Effector memory CD4-positive, alpha-beta T cell (primary cell): ENCODE results near the gene TBCD.
A peak's percentile ranks its signal among the peaks of the same experiment; 100 is the strongest.

Experiments used
- DNase-seq, 3 donors: peaks; one replicate each; pipeline ENCODE4 v3.0.0-alpha.2; 2020
- H3K27ac ChIP-seq: 2 replicates; pipeline ENCODE4 v1.7.0; 2013; ENCODE audit warnings: mild to moderate bottlenecking, low read length, moderate library complexity; ENCODE audit not compliant: insufficient read depth, poor library complexity, severe bottlenecking
- H3K27me3 ChIP-seq: replicated peaks from 2 replicates; pipeline ENCODE4 v1.7.0; 2013; ENCODE audit warnings: mild to moderate bottlenecking, low read length; ENCODE audit not compliant: insufficient read depth, control insufficient read depth, poor library complexity, severe bottlenecking
- H3K36me3 ChIP-seq: 2 replicates; pipeline ENCODE4 v1.7.0; 2013; ENCODE audit warnings: mild to moderate bottlenecking, low read length, moderate library complexity; ENCODE audit not compliant: control insufficient read depth, insufficient read depth
- H3K4me1 ChIP-seq: 2 replicates; pipeline ENCODE4 v1.7.0; 2013; ENCODE audit warnings: low read length, mild to moderate bottlenecking; ENCODE audit not compliant: control insufficient read depth, insufficient read depth, poor library complexity, severe bottlenecking
- H3K4me3 ChIP-seq: 2 replicates; pipeline ENCODE4 v1.7.0; 2013; ENCODE audit warnings: low read length, low read depth, mild to moderate bottlenecking; ENCODE audit not compliant: insufficient read depth, poor library complexity, severe bottlenecking
- H3K9me3 ChIP-seq: 2 replicates; pipeline ENCODE4 v1.7.0; 2013; ENCODE audit warnings: mild to moderate bottlenecking, low read length, moderate library complexity; ENCODE audit not compliant: control insufficient read depth

The TBCD gene

GRCh38 chr17:82745524-82745923 is 6.3 kb upstream of the TBCD start:
- no peak for DNase-seq
- Histone ChIP-seq H3K27ac (no peak overlapping the region), H3K4me3 (no peak overlapping the region), H3K4me1 (no peaks in the 10 kb centered on the region), H3K27me3 (no peaks in the 10 kb centered on the region), H3K9me3 (peaks cover 5% of the 10 kb centered on the region), H3K36me3 (peaks cover 10% of the 10 kb centered on the region)

DNA sequence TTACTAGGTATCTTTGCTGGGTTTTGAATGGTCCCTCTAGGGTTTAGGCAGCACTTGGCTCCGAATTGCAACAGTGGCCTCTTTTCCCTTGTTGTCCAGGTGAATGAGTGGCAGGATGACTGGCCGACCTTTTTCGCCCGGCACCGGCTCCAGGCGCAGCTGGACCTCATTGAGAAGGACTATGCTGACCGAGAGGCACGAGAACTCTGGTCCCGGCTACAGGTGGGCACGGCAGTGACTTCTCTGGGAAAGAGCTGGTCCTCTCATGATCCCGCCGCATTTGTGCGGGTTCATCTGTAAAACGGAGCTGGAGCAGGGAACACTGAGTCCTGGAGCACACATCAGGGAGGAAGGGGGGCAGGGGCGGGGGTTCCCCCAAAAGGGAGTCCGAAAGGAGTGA is 3.1 kb upstream of the TBCD start:
- Histone ChIP-seq H3K36me3 (no peaks in the 10 kb centered on the region), H3K4me1 (peaks cover 11% of the 10 kb centered on the region), H3K27me3 (no peaks in the 10 kb centered on the region), H3K4me3 (no peak overlapping the region), H3K27ac (no peak overlapping the region), H3K9me3 (no peaks in the 10 kb centered on the region)
- DNase-seq = no peak

DNA sequence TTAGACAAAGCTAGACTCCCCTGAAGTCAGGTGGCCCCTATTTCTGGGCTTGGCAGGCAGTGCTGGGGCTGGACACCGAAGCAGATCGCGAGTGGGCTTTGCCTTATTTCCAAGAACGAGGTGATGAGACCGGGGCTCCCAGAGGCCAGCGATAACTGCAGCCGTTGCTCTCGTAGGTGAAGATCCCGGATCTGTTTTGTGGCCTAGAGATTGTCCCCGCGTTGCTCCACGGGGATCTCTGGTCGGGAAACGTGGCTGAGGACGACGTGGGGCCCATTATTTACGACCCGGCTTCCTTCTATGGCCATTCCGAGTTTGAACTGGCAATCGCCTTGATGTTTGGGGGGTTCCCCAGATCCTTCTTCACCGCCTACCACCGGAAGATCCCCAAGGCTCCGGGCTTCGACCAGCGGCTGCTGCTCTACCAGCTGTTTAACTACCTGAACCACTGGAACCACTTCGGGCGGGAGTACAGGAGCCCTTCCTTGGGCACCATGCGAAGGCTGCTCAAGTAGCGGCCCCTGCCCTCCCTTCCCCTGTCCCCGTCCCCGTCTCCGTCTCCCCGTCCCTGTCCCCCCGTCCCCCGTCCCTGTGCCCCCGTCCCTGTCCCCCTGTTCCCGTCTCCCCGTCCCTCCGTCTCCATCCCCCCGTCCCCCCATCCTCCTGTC is 1.5 kb upstream of the TBCD start:
- H3K4me3 ChIP-seq = no peak overlapping the region
- H3K27me3 ChIP-seq = no peaks in the 10 kb centered on the region
- DNase-seq = no peak

GRCh38 chr17:82751171-82751570 is 694 bp upstream of the TBCD start:
- H3K9me3 ChIP-seq = no peaks in the 10 kb centered on the region
- H3K27me3 ChIP-seq = no peaks in the 10 kb centered on the region
- DNase-seq = no peak
- peak overlapping the region; percentile 46 for H3K4me3 ChIP-seq
- peaks cover 11% of the 10 kb centered on the region for H3K4me1 ChIP-seq
- H3K36me3 ChIP-seq = no peaks in the 10 kb centered on the region
- H3K27ac ChIP-seq = no peak overlapping the region

More for the DNA sequence above, 1.5 kb upstream of the TBCD start:
- peaks cover 11% of the 10 kb centered on the region for H3K4me1 ChIP-seq
- no peak overlapping the region for H3K27ac ChIP-seq
- no peaks in the 10 kb centered on the region for H3K9me3 ChIP-seq
- no peaks in the 10 kb centered on the region for H3K36me3 ChIP-seq

- Histone ChIP-seq H3K4me1 (peaks cover 11% of the 10 kb centered on the region), H3K36me3 (no peaks in the 10 kb centered on the region), H3K27ac (peak overlapping the region; percentile 49), H3K9me3 (no peaks in the 10 kb centered on the region), H3K4me3 (peak overlapping the region; percentile 50), H3K27me3 (no peaks in the 10 kb centered on the region)
- DNase-seq = no peak
Measured at GRCh38 chr17:82752371-82753200, 721 bp downstream of the TBCD start.

- no peak for DNase-seq
- Histone ChIP-seq H3K4me3 (no peak overlapping the region), H3K27me3 (no peaks in the 10 kb centered on the region), H3K9me3 (no peaks in the 10 kb centered on the region), H3K36me3 (no peaks in the 10 kb centered on the region), H3K4me1 (peaks cover 11% of the 10 kb centered on the region), H3K27ac (no peak overlapping the region)
Measured at GRCh38 chr17:82753201-82753464, 1.3 kb downstream of the TBCD start.

- Histone ChIP-seq H3K4me1 (peaks cover 11% of the 10 kb centered on the region), H3K27ac (no peak overlapping the region), H3K9me3 (no peaks in the 10 kb centered on the region), H3K4me3 (no peak overlapping the region), H3K27me3 (no peaks in the 10 kb centered on the region), H3K36me3 (no peaks in the 10 kb centered on the region)
- DNase-seq = no peak
Measured at GRCh38 chr17:82754297-82755208, 2.7 kb downstream of the TBCD start.

DNA sequence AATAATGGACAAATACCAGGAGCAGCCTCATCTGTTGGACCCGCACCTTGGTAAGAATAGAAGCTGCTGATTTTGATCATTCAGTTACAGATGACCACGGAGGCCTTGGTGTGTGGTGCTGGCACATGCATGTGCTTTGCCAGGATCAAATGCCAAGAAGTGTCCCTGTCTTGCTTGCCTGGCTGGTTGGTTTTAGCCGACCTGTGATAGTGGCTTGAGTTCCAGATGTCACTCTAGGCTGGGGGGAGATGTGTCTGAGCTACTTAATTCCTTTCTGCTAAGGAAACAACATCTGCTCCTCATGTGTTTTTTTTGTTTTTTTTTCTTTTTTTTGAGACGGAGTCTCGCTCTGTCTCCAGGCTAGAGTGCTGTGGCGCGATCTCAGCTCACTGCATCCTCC is 4.3 kb downstream of the TBCD start:
- Histone ChIP-seq H3K36me3 (no peaks in the 10 kb centered on the region), H3K4me3 (no peak overlapping the region), H3K4me1 (peaks cover 11% of the 10 kb centered on the region), H3K9me3 (no peaks in the 10 kb centered on the region), H3K27me3 (no peaks in the 10 kb centered on the region), H3K27ac (no peak overlapping the region)
- DNase-seq = no peak

DNA sequence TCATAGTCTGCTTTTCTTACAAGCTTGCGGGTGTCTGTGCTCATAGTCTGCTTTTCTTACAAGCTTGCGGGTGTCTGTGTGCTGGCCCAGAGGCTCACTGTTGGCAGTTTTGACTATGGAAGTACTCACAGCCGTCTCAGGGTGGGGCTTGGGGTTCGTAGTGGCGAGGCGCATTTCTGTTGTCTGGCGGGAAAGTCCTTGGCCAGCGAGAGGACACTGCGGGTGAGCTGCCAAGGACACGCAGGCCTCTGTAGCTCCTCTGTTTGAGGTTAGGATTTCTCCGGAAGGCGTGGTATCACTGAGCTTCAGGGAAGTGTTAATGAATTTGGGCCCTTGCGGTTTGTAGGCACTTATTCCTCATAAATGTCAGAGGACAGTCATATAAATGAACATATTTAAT is 13.5 kb downstream of the TBCD start:
- H3K27me3 ChIP-seq = no peaks in the 10 kb centered on the region
- no peaks in the 10 kb centered on the region for H3K9me3 ChIP-seq
- no peak for DNase-seq
- peaks cover 3% of the 10 kb centered on the region for H3K4me1 ChIP-seq
- H3K4me3 ChIP-seq = no peak overlapping the region
- H3K27ac ChIP-seq = no peak overlapping the region
- peaks cover 29% of the 10 kb centered on the region for H3K36me3 ChIP-seq
